Colonic mucosa (tissue), 4 donors: ENCODE measurements around the gene SERPINE1. TPM values are rescaled to one million over a fixed set of nuclear protein-coding genes. Genes with fewer than 3 reads are reported as not detected.

ENCODE experiments used
- DNase-seq: peaks from one replicate; pipeline ENCODE4 v3.0.0-alpha.2; 2020
- H3K27ac ChIP-seq: fragments of 200-600 bp; one replicate; pipeline ENCODE4 v1.8.0; 2021
- H3K27me3 ChIP-seq: fragments of 200-600 bp; one replicate; pipeline ENCODE4 v1.8.0; 2021
- H3K36me3 ChIP-seq: fragments of 200-600 bp; one replicate; pipeline ENCODE4 v1.8.0; 2021
- H3K4me1 ChIP-seq: fragments of 200-600 bp; one replicate; pipeline ENCODE4 v1.8.0; 2021; ENCODE audit warnings: mild to moderate bottlenecking
- H3K4me3 ChIP-seq: fragments of 200-600 bp; one replicate; pipeline ENCODE4 v1.8.0; 2021
- H3K9ac ChIP-seq, 2 donors: one replicate each; pipeline ENCODE4 v1.7.0; 2013; ENCODE audit warnings: control low read depth in 2 of 2, low read depth in 2 of 2, low read length in 2 of 2
- H3K9me3 ChIP-seq: fragments of 200-600 bp; one replicate; pipeline ENCODE4 v1.8.0; 2021
- CTCF ChIP-seq: fragments of 200-600 bp; IDR thresholded peaks from one replicate; pipeline ENCODE4 v1.8.0; 2022; ENCODE audit warnings: antibody characterized with exemption, mild to moderate bottlenecking
- intact Hi-C: fragments of 100-400 bp; cut with DNase I; formaldehyde crosslinking; loops from one replicate; pipeline ENCODE4 v1.14.1; 2022
- total RNA-seq, 2 donors: library from RNA; stranded (reverse); fragmentation: NEBNext Ultra II Directional in 1 of 2; extraction: Animal tissue kit (Norgen Biotek cat#: 25700) in 1 of 2; gene quantifications; one replicate each; pipeline ENCODE4 v1.2.1, GENCODE V29; 2021
- donor health status: healthy.
- donor health status: DM: no; HTN: no; CAD: no.
- donor health status: DM: no; HTN: no; CAD: no.

The SERPINE1 gene
- total RNA-seq, 2 donors from 2014 or later, result 1.4 to 6.1 TPM

DNA sequence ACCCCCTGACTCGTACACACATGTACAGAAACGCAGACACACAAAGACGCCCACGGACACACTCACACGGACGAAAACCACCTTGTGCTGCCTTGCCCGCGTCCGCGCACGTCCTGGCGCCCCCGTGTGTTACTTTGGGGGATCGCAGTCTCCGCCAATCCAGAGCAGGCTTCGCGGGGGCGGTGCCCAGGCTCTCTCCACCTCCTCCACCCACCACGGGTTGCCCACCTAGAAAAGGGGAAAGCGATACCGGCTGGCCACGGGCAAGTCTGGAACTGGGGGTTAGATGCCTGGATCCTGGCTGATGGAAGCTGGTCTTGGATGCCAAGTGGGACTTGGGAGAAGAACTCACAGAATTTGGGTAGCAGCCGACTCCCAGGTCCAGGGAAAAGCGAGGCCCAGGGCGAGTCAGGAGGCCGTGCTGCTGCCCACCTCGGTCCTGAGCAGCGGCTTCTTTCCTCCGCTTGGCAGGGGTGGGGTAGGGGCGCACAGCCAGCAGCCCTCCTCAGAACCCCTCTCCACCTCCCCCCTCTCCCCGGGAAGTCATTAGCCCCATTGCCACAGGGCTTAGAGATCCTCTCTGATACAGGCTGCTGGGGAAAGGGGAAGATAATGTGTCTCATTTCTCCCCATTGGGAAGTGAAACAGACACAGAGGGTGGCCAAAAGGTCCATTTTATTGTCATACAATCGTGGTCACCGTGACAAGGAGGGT, 43.1 kb downstream of the SERPINE1 start:
- intact Hi-C loops, result loop anchor here (2.0 kb wide), 1 partner anchor 23 kb away; no protein-coding TSS in a partner anchor
- peaks cover 19% of the 10 kb centered on the region for H3K4me1 ChIP-seq
- H3K27ac ChIP-seq, result no peak overlapping the region
- H3K27me3 ChIP-seq, result peaks cover 88% of the 10 kb centered on the region
- H3K9me3 ChIP-seq, result no peaks in the 10 kb centered on the region
- H3K9ac ChIP-seq, result no peak overlapping the region
- no peaks in the 10 kb centered on the region for H3K36me3 ChIP-seq
- peak; percentile 91 for TF ChIP-seq CTCF
- DNase-seq, result peak; percentile 81
- H3K4me3 ChIP-seq, result no peak overlapping the region

GRCh38 chr7:101170617-101171441, 43.9 kb downstream of the SERPINE1 start:
- no peak for DNase-seq
- no peaks in the 10 kb centered on the region for H3K9me3 ChIP-seq
- no peak overlapping the region for H3K27ac ChIP-seq
- H3K9ac ChIP-seq, result no peak overlapping the region
- no peaks in the 10 kb centered on the region for H3K36me3 ChIP-seq
- peaks cover 16% of the 10 kb centered on the region for H3K4me1 ChIP-seq
- TF ChIP-seq CTCF, result no peak
- intact Hi-C loops, result loop anchor here (2.0 kb wide), 1 partner anchor 24 kb away; no protein-coding TSS in a partner anchor
- peaks cover 80% of the 10 kb centered on the region for H3K27me3 ChIP-seq
- H3K4me3 ChIP-seq, result no peak overlapping the region

DNA sequence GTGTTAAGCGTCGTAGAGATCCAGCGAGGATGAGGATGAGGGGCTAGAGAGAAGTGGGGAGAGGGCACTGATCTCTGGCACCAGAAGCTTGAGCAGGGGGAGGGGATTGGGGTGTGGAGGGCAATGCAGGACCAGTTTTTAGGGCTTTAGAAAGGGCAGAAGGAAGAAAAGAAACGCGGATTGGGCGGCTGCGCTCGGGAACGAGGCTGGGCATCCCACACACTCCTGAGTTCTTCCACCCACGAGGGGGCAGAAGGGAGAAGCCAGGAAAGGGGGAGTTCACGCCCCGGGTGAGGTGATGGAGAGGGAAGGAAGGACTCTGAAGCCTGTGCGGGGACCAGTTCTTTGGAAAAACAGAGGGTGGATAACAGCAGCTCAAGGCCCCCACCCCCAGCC, 44.5 kb downstream of the SERPINE1 start:
- intact Hi-C loops, result loop anchor here (2.0 kb wide), 1 partner anchor 25 kb away; no protein-coding TSS in a partner anchor
- H3K27me3 ChIP-seq, result peaks cover 79% of the 10 kb centered on the region
- no peak for DNase-seq

GRCh38 chr7:101172005-101172853, 45.3 kb downstream of the SERPINE1 start:
- DNase-seq, result no peak
- Histone ChIP-seq H3K9ac (no peak overlapping the region), H3K9me3 (no peaks in the 10 kb centered on the region), H3K27me3 (peaks cover 73% of the 10 kb centered on the region), H3K4me1 (peaks cover 16% of the 10 kb centered on the region), H3K36me3 (no peaks in the 10 kb centered on the region), H3K27ac (no peak overlapping the region), H3K4me3 (no peak overlapping the region)
- intact Hi-C loops, result no loop called here
- TF ChIP-seq CTCF, result no peak

More for the DNA sequence above, 44.5 kb downstream of the SERPINE1 start:
- TF ChIP-seq CTCF, result no peak
- Histone ChIP-seq H3K9me3 (no peaks in the 10 kb centered on the region), H3K4me1 (peaks cover 16% of the 10 kb centered on the region), H3K9ac (no peak overlapping the region), H3K4me3 (no peak overlapping the region), H3K27ac (no peak overlapping the region), H3K36me3 (no peaks in the 10 kb centered on the region)
